Measurements from ENCODE around the gene TLE2. TPM values are rescaled to one million over a fixed set of nuclear protein-coding genes. Genes with fewer than 3 reads are reported as not detected.

The TLE2 gene
- total RNA-seq, 1 donor from 2014 or later = 0.53 TPM

GRCh38 chr19:2950286-2951124, 78.6 kb downstream of the TLE2 start:
- FAIRE-seq = peak; percentile 98
- no peak for TF ChIP-seq CTCF (IDR thresholded peaks at IDR 0.05; ENCODE audit: insufficient read depth, low read length, severe bottlenecking)
- Histone ChIP-seq H3K36me3 (ENCODE audit: control insufficient read depth, insufficient read depth, low read length) (peaks cover 1% of the 10 kb centered on the region), H3K27me3 (ENCODE audit: control insufficient read depth, insufficient read depth, low read length) (no peaks in the 10 kb centered on the region), H3K4me3 (ENCODE audit: low read depth, low read length) (peak overlapping the region; percentile 69)
- peak; percentile 98 for DNase-seq (ENCODE audit: low read depth)

GRCh38 chr19:2949939-2950285, 79.2 kb downstream of the TLE2 start:
- no peak for TF ChIP-seq CTCF (IDR thresholded peaks at IDR 0.05; ENCODE audit: insufficient read depth, low read length, severe bottlenecking)
- Histone ChIP-seq H3K4me3 (ENCODE audit: low read depth, low read length) (peak overlapping the region; percentile 69), H3K36me3 (ENCODE audit: control insufficient read depth, insufficient read depth, low read length) (peaks cover 1% of the 10 kb centered on the region), H3K27me3 (ENCODE audit: control insufficient read depth, insufficient read depth, low read length) (no peaks in the 10 kb centered on the region)
- DNase-seq (ENCODE audit: low read depth) = peak; percentile 21
- no peak for FAIRE-seq

Other genes starting within 250 kb of the TLE2 start
- gene SGTA, start 246.0 kb downstream of the TLE2 start, total RNA-seq = 19.7 and 26.5 TPM in 2 replicates
- gene THOP1, start 243.8 kb downstream of the TLE2 start, total RNA-seq = 55.6 and 86.4 TPM in 2 replicates
- gene ZNF554, start 209.4 kb downstream of the TLE2 start, total RNA-seq = 3.2 and 3.9 TPM in 2 replicates
- gene ZNF555, start 187.8 kb downstream of the TLE2 start, total RNA-seq = 4.6 and 4.7 TPM in 2 replicates
- gene ZNF556, start 161.9 kb downstream of the TLE2 start, total RNA-seq = 2.0 and 2.4 TPM in 2 replicates
- gene ZNF57, start 128.4 kb downstream of the TLE2 start, total RNA-seq = 11.1 and 11.6 TPM in 2 replicates
- 7.9 and 9.2 TPM in 2 replicates for gene ZNF77, start 84.3 kb downstream of the TLE2 start, total RNA-seq
- under 0.01 TPM in 1 of 2 replicates, not detected in the other for gene TLE6, start 51.7 kb downstream of the TLE2 start, total RNA-seq
- gene TLE5, start 33.2 kb upstream of the TLE2 start, total RNA-seq = 144 and 200 TPM in 2 replicates
- 47.9 and 48.1 TPM in 2 replicates for gene GNA11, start 65.1 kb upstream of the TLE2 start, total RNA-seq
- 85.0 and 106 TPM in 2 replicates for gene GNA15, start 106.8 kb upstream of the TLE2 start, total RNA-seq
- 0.26 and 0.90 TPM in 2 replicates for gene S1PR4, start 149.5 kb upstream of the TLE2 start, total RNA-seq
- gene NCLN, start 156.7 kb upstream of the TLE2 start, total RNA-seq = 37.9 and 41.6 TPM in 2 replicates
- not detected in 2 replicates for gene CELF5, start 195.4 kb upstream of the TLE2 start, total RNA-seq

Measured in bronchial epithelial cell (primary cell).